HepG2 (cell line): ENCODE data around the gene TTC9. TPM values are rescaled to one million over a fixed set of nuclear protein-coding genes. Genes with fewer than 3 reads are reported as not detected.
A peak's percentile ranks its signal among the peaks of the same experiment; 100 is the strongest.

Source experiments
- ATF1 ChIP-seq: IDR thresholded peaks from 2 replicates; pipeline ENCODE4 v1.6.1; 2016; ENCODE audit warnings: mild to moderate bottlenecking, control low read depth
- BHLHE40 ChIP-seq: IDR thresholded peaks from 2 replicates; pipeline ENCODE4 v1.6.1; 2011; ENCODE audit warnings: low read length, improper control_type of control experiment
- BRCA1 ChIP-seq: sonication (generic); formaldehyde crosslinking; IDR thresholded peaks from 2 replicates; pipeline ENCODE4 v1.4.0; 2020; ENCODE audit warnings: missing genetic modification reagents
- DR1 ChIP-seq: sonication (generic); formaldehyde crosslinking; IDR thresholded peaks from 2 replicates; pipeline ENCODE4 v1.8.0; 2021; ENCODE audit warnings: mild to moderate bottlenecking, missing genetic modification reagents, inconsistent platforms
- GTF3A ChIP-seq: sonication (generic); formaldehyde crosslinking; conservative IDR thresholded peaks from 2 replicates; pipeline ENCODE4 v1.4.0; 2020; ENCODE audit warnings: mild to moderate bottlenecking, missing genetic modification reagents
- NFKBIZ ChIP-seq: IDR thresholded peaks from 2 replicates; pipeline ENCODE4 v1.6.1; 2018; ENCODE audit warnings: missing genetic modification reagents, missing compliant biosample characterization
- NFRKB ChIP-seq: fragments of 450-650 bp; IDR thresholded peaks from 2 replicates; pipeline ENCODE4 v1.6.1; 2017
- NR2F1 ChIP-seq, 2 experiments: fragments of 450-650 bp in 1 of 2; formaldehyde crosslinking in 1 of 2; IDR thresholded peaks; 2 replicates each; pipeline versions ENCODE4 v1.5.0 to v1.6.1; 2016 to 2020; ENCODE audit warnings: mild to moderate bottlenecking in 1 of 2, missing compliant biosample characterization in 1 of 2, missing genetic modification reagents in 1 of 2, moderate library complexity in 1 of 2
- PRDM10 ChIP-seq: sonication (generic); formaldehyde crosslinking; IDR thresholded peaks from 2 replicates; pipeline ENCODE4 v1.4.0; 2020; ENCODE audit warnings: low read depth, missing genetic modification reagents
- RBM22 ChIP-seq: fragments of 200-400 bp; formaldehyde crosslinking; optimal IDR thresholded peaks from 2 replicates; pipeline ENCODE3; 2017; ENCODE audit warnings: mild to moderate bottlenecking, low read length, moderate library complexity
- RFX3 ChIP-seq: IDR thresholded peaks from 2 replicates; pipeline ENCODE4 v1.6.1; 2016; ENCODE audit warnings: missing biosample characterization, missing genetic modification reagents
- RORA ChIP-seq: sonication (generic); formaldehyde crosslinking; IDR thresholded peaks from 2 replicates; pipeline ENCODE4 v1.5.0; 2020; ENCODE audit warnings: mild to moderate bottlenecking, missing genetic modification reagents, moderate library complexity
- SETDB1 ChIP-seq: sonication (generic); formaldehyde crosslinking; IDR thresholded peaks from 2 replicates; pipeline ENCODE4 v1.5.1; 2020; ENCODE audit warnings: missing genetic modification reagents, mild to moderate bottlenecking, borderline replicate concordance
- SP140L ChIP-seq: sonication (generic); formaldehyde crosslinking; IDR thresholded peaks from 2 replicates; pipeline ENCODE4 v1.4.0; 2020; ENCODE audit warnings: missing genetic modification reagents, borderline replicate concordance
- SP2 ChIP-seq: sonication (generic); formaldehyde crosslinking; IDR thresholded peaks from 2 replicates; pipeline ENCODE4 v1.5.1; 2020; ENCODE audit warnings: mild to moderate bottlenecking, missing genetic modification reagents
- TAF15 ChIP-seq: fragments of 200-400 bp; formaldehyde crosslinking; IDR thresholded peaks from one replicate; pipeline ENCODE4 v1.6.1; 2018; ENCODE audit warnings: mild to moderate bottlenecking, low read depth, low read length; ENCODE audit not compliant: poor library complexity, severe bottlenecking
- TEAD3 ChIP-seq: optimal IDR thresholded peaks from 2 replicates; pipeline ENCODE3; 2016; ENCODE audit warnings: borderline replicate concordance
- YY1 ChIP-seq: IDR thresholded peaks from 2 replicates; pipeline ENCODE4 v1.6.1; 2011; ENCODE audit warnings: low read length, low read depth, moderate library complexity, mild to moderate bottlenecking; ENCODE audit not compliant: insufficient read depth, insufficient replicate concordance
- ZFP82 ChIP-seq: sonication (generic); formaldehyde crosslinking; IDR thresholded peaks from 2 replicates; pipeline ENCODE4 v1.5.1; 2020; ENCODE audit warnings: mild to moderate bottlenecking, missing genetic modification reagents, borderline replicate concordance
- ZNF280B ChIP-seq: sonication (generic); formaldehyde crosslinking; IDR thresholded peaks from 2 replicates; pipeline ENCODE4 v1.5.0; 2020; ENCODE audit warnings: missing genetic modification reagents, mild to moderate bottlenecking, borderline replicate concordance
- ZNF589 ChIP-seq: sonication (generic); formaldehyde crosslinking; conservative IDR thresholded peaks from 2 replicates; pipeline ENCODE4 v1.8.0; 2022; ENCODE audit warnings: mild to moderate bottlenecking, moderate library complexity, missing genetic modification reagents
- ZNF746 ChIP-seq: sonication (generic); formaldehyde crosslinking; IDR thresholded peaks from 2 replicates; pipeline ENCODE4 v1.8.0; 2022; ENCODE audit warnings: mild to moderate bottlenecking, missing genetic modification reagents
- ZNF83 ChIP-seq: sonication (generic); formaldehyde crosslinking; IDR thresholded peaks from 2 replicates; pipeline ENCODE4 v1.4.0; 2020; ENCODE audit warnings: missing genetic modification reagents, mild to moderate bottlenecking, borderline replicate concordance
- polyA plus RNA-seq, 8 experiments: library from polyadenylated mRNA; depleted of rRNA in 3 of 8; stranded (reverse) in 7 of 8; unstranded in 1 of 8; fragments of >200 nt; fragmentation: Illumina TruSeq in 4 of 8; extraction: Trizol in 4 of 8; gene quantifications; 2 replicates each; pipeline versions ENCODE4 v1.2.1 to v1.2.3, GENCODE V29; 2011 to 2016; ENCODE audit warnings: low read depth in 4 of 8, missing spikeins in 1 of 8, mixed read lengths in 1 of 8; ENCODE audit not compliant: insufficient read depth in 1 of 8
- total RNA-seq, 5 experiments: library from RNA; depleted of rRNA; stranded (reverse); fragments of >200 nt; fragmentation: Illumina TruSeq; extraction: Trizol; gene quantifications; 2 replicates each; pipeline ENCODE4 v1.2.3, GENCODE V29; 2016; ENCODE audit warnings: low read depth in 1 of 5
- TF ChIP-seq, protein P1 (sequence below): sonication (generic); formaldehyde crosslinking; conservative IDR thresholded peaks from 2 replicates; pipeline ENCODE4 v1.8.1; 2023; ENCODE audit warnings: missing genetic modification reagents

The TTC9 gene
- total and polyA plus RNA-seq, 2 of the 13 experiments (the other 11 are each of a cell fraction or from before 2014, with no cell fraction given) = 0.13 to 0.30 TPM

GRCh38 chr14:70707138-70708038, 65.7 kb downstream of the TTC9 start (continued):
- TF ChIP-seq ZNF280B (CRISPR knock-in tag) = no peak
- TF ChIP-seq RORA (CRISPR knock-in tag) = peak; percentile 99
- TF ChIP-seq TEAD3 (CRISPR knock-in tag) = peak; percentile 78
- no peak for TF ChIP-seq NFRKB
- TF ChIP-seq ZFP82 (CRISPR knock-in tag) = no peak
- TF ChIP-seq SETDB1 (CRISPR knock-in tag) = no peak
- no peak for TF ChIP-seq RBM22
- peak; percentile 33; the same call in 1 of the 2 replicates for TF ChIP-seq ZNF746
- TF ChIP-seq ZNF589 (CRISPR knock-in tag) = no peak
- TF ChIP-seq PRDM10 (CRISPR knock-in tag) = 0 out of 2 replicates have a peak, but pooled peaks have one; percentile 48
- 0 out of 2 replicates have a peak, but pooled peaks have one; percentile 12 for TF ChIP-seq SP2
- no peak for TF ChIP-seq BHLHE40
- no peak for TF ChIP-seq GTF3A (CRISPR knock-in tag)
- TF ChIP-seq NFKBIZ (CRISPR knock-in tag) = no peak
- TF ChIP-seq NR2F1 (CRISPR knock-in tag; IDR thresholded peaks at IDR 0.05) = peak; percentile 14 to 43; a peak in 1 of 4 replicates
- TF ChIP-seq YY1 = no peak
- TF ChIP-seq DR1 = no peak
- TF ChIP-seq RFX3 = no peak
- no peak for TF ChIP-seq SP140L (CRISPR knock-in tag)
- no peak for TF ChIP-seq ZNF83 (CRISPR knock-in tag)
- TF ChIP-seq, protein P1, sequence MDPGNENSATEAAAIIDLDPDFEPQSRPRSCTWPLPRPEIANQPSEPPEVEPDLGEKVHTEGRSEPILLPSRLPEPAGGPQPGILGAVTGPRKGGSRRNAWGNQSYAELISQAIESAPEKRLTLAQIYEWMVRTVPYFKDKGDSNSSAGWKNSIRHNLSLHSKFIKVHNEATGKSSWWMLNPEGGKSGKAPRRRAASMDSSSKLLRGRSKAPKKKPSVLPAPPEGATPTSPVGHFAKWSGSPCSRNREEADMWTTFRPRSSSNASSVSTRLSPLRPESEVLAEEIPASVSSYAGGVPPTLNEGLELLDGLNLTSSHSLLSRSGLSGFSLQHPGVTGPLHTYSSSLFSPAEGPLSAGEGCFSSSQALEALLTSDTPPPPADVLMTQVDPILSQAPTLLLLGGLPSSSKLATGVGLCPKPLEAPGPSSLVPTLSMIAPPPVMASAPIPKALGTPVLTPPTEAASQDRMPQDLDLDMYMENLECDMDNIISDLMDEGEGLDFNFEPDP (CRISPR knock-in tag) = no peak
- no peak for TF ChIP-seq ATF1 (CRISPR knock-in tag)
- no peak for TF ChIP-seq TAF15
- TF ChIP-seq BRCA1 (CRISPR knock-in tag) = no peak
